HG03108 (cell line): ENCODE results near the gene SYNM.
"Not testable (repeated sequence)": the region's sequence is repeated elsewhere in the genome, so short reads cannot be mapped to it uniquely, and the experiment has no call there.

ENCODE experiments used
- ATAC-seq: cut with Tn5 transposase; IDR thresholded peaks from one replicate; pipeline ENCODE4 v1.9.1; 2021; ENCODE audit warnings: moderate library complexity; ENCODE audit not compliant: unreplicated experiment

Gene SYNM

GRCh38 chr15:99105514-99106341 is 848 bp downstream of the SYNM start:
- ATAC-seq = peak; percentile 18

GRCh38 chr15:99106417-99107220 is 1.7 kb downstream of the SYNM start:
- no peak for ATAC-seq

- no peak for ATAC-seq
These were observed 4.1 kb downstream of the SYNM start for GRCh38 chr15:99108993-99109392.

DNA sequence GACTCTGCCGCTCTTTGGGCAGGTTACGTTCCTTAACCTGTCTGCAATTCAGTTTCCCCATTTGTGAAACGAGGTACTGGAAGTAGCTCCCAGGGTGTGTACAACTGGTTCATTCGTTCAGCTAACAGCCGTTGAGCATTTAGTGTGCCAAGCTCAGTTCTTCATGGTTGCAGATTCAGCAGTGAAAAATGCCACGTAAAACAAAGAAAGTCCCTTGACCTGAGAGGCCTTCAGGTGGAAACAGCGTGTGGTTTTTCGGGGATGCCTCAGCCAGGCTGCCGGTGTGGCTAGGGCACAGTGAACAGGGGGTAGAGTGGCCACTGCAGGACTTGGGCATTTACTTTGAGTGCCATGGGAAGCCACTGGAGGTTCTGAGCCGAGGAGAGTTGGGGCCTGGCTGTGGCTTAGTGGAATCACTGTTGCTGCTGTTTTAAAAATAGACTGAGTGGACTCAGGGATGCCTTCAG is 4.7 kb downstream of the SYNM start:
- ATAC-seq = no peak

GRCh38 chr15:99110093-99110492 is 5.2 kb downstream of the SYNM start:
- no peak for ATAC-seq

- no peak for ATAC-seq
These were observed 5.9 kb downstream of the SYNM start for GRCh38 chr15:99110581-99111320.

- ATAC-seq = not testable (repeated sequence)
These were observed 6.8 kb downstream of the SYNM start for GRCh38 chr15:99111641-99112040.

- no peak for ATAC-seq
These were observed 8.8 kb downstream of the SYNM start for GRCh38 chr15:99113547-99114271.

DNA sequence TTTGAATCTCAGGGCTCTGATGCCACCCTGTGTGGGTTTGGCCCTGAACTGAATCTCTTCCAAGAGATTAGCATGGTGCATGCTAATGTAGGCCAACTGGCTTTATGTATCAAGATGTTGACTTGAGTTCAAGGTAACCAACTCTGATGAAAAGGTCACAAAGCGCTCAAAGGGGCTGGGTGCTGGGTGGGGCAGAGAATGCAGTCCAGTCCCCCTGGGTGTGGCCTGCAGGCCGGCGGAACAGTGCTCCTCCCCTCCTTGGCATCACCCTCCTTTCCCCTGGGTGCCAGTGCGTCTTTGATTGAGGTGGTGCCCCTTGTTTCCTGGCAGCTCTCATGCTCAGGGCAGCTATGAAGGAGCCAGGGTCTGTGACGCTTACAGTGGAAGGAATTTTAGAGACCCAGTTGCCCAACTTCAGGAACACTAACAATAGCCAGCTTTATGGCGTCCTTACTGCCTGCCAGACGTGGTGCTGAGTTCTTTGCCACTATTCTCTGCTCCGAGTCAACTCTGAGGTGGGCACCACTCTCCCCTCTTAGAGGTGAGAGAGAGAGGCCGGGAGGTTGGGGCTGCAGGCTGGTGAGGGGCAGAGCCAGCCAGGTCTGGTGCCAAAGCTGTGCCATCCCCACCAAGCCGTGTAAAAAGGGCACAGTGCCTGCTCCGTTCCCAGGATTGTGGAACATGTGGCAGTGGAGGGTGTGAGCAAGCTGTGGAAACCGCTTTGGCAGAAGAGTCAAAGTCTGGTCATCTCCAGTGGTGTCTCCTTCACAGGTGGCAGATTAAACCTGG is 9.8 kb downstream of the SYNM start:
- no peak for ATAC-seq

- ATAC-seq = no peak
These were observed 10.7 kb downstream of the SYNM start for GRCh38 chr15:99115300-99116215.

DNA sequence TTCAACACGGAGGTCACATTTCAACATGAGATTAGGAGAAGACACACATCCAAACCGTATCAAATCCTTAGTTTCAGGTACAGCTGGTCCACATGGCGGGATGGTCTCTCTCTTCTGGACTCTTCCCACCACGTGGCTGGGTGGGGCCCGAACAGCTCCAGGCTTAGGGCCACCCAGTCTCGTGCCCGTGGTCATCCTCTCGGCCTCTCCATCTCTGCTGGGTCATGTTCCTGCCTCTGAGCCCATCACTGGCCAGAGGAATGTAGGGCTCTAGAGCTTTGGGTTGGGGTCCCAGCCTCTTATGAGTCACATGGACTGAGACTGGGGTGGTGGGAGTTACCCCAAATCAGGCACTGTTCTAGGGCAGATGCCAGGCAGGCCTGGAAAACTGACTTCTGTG is 12.2 kb downstream of the SYNM start:
- ATAC-seq = no peak

GRCh38 chr15:99117563-99118257 is 12.8 kb downstream of the SYNM start:
- ATAC-seq = no peak

DNA sequence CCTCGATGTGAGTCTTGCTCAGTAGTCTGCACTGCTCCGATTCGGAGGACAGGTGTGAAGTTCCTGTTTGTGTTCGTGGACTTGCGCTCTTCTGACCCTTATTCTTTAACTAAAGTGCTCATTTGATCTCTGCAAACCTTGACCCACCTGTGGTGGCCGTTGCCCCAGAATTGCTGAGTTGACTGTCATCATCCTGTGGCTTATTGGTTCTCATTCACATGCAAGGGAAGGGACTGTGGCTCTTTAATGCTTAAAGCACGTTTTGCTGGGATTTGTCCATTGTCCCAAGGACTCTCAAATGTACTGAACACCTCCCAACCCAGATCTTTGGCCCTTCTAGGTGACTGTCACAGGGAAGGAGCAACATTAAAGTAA is 13.4 kb downstream of the SYNM start:
- no peak for ATAC-seq

GRCh38 chr15:99118801-99119546 is 14.1 kb downstream of the SYNM start:
- no peak for ATAC-seq

DNA sequence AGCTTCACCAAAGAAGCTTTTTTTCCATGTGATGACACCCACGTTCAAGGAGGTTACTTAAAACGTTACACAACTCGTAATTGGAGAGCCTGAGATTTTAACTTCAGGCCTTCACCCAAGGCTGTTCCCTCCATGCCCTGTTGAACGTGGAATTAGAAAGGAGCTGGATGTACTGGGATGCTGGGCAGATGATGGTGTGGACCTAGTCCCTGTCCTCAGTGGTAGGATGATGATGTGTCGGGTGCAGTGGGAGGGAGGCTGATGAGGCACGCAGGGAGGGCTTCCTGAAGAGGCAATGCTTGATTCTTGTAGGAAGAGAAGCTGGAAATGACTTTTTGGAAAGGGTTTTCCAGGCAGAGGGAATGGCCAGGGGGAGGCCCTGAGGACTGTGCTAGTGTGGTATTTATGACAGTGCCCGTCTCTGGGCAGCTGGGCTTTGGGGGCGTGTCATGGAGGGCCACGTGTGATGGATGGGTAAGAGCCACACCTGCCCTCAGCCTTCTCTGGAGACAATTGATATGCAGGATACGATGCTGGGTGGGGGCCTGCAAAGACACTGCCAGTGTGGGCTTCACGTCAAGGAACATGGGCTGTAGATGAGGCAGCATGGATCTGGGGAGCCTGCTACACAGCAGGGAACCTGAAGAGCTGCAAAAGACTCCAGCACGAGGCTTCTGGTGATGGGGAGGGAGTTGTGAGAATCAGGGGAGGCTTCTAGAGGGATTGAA is 15.3 kb downstream of the SYNM start:
- ATAC-seq = no peak

GRCh38 chr15:99121207-99121606 is 16.3 kb downstream of the SYNM start:
- no peak for ATAC-seq
